Measurements from ENCODE around the gene POLQ. TPM values are rescaled to one million over a fixed set of nuclear protein-coding genes. Genes with fewer than 3 reads are reported as not detected.

The POLQ gene
- total RNA-seq, 1 donor from 2014 or later: 0.79 TPM

GRCh38 chr3:121517953-121518655 is 27.7 kb downstream of the POLQ start:
- FAIRE-seq: no peak

GRCh38 chr3:121515862-121516261 is 29.9 kb downstream of the POLQ start:
- no peak for TF ChIP-seq CTCF (IDR thresholded peaks at IDR 0.05; ENCODE audit: insufficient read depth, low read length, severe bottlenecking)
- Histone ChIP-seq H3K36me3 (ENCODE audit: control insufficient read depth, insufficient read depth, low read length) (no peaks in the 10 kb centered on the region), H3K4me3 (ENCODE audit: low read depth, low read length) (no peak overlapping the region), H3K27me3 (ENCODE audit: control insufficient read depth, insufficient read depth, low read length) (no peaks in the 10 kb centered on the region)
- no peak for DNase-seq (ENCODE audit: low read depth)
- FAIRE-seq: no peak

More at GRCh38 chr3:121517953-121518655, 27.7 kb downstream of the POLQ start:
- no peak for TF ChIP-seq CTCF (IDR thresholded peaks at IDR 0.05; ENCODE audit: insufficient read depth, low read length, severe bottlenecking)
- no peaks in the 10 kb centered on the region for H3K27me3 ChIP-seq (ENCODE audit: control insufficient read depth, insufficient read depth, low read length)
- no peak overlapping the region for H3K4me3 ChIP-seq (ENCODE audit: low read depth, low read length)
- H3K36me3 ChIP-seq (ENCODE audit: control insufficient read depth, insufficient read depth, low read length): no peaks in the 10 kb centered on the region
- no peak for DNase-seq (ENCODE audit: low read depth)

- TF ChIP-seq CTCF (IDR thresholded peaks at IDR 0.05; ENCODE audit: insufficient read depth, low read length, severe bottlenecking): no peak
- no peak for DNase-seq (ENCODE audit: low read depth)
- no peaks in the 10 kb centered on the region for H3K36me3 ChIP-seq (ENCODE audit: control insufficient read depth, insufficient read depth, low read length)
- FAIRE-seq: no peak
- H3K4me3 ChIP-seq (ENCODE audit: low read depth, low read length): no peak overlapping the region
- H3K27me3 ChIP-seq (ENCODE audit: control insufficient read depth, insufficient read depth, low read length): no peaks in the 10 kb centered on the region
These were observed 30.5 kb downstream of the POLQ start for GRCh38 chr3:121515313-121515712.

GRCh38 chr3:121514496-121514895 is 31.3 kb downstream of the POLQ start:
- H3K36me3 ChIP-seq (ENCODE audit: control insufficient read depth, insufficient read depth, low read length): no peaks in the 10 kb centered on the region
- H3K27me3 ChIP-seq (ENCODE audit: control insufficient read depth, insufficient read depth, low read length): no peaks in the 10 kb centered on the region
- no peak for TF ChIP-seq CTCF (IDR thresholded peaks at IDR 0.05; ENCODE audit: insufficient read depth, low read length, severe bottlenecking)
- H3K4me3 ChIP-seq (ENCODE audit: low read depth, low read length): no peak overlapping the region
- DNase-seq (ENCODE audit: low read depth) (no peak), FAIRE-seq (no peak)

- H3K4me3 ChIP-seq (ENCODE audit: low read depth, low read length): no peak overlapping the region
- TF ChIP-seq CTCF (IDR thresholded peaks at IDR 0.05; ENCODE audit: insufficient read depth, low read length, severe bottlenecking): no peak
- no peak for FAIRE-seq
- H3K36me3 ChIP-seq (ENCODE audit: control insufficient read depth, insufficient read depth, low read length): no peaks in the 10 kb centered on the region
- H3K27me3 ChIP-seq (ENCODE audit: control insufficient read depth, insufficient read depth, low read length): no peaks in the 10 kb centered on the region
- DNase-seq (ENCODE audit: low read depth): no peak
These were observed 37.4 kb downstream of the POLQ start for GRCh38 chr3:121508389-121508788.

- no peak for TF ChIP-seq CTCF (IDR thresholded peaks at IDR 0.05; ENCODE audit: insufficient read depth, low read length, severe bottlenecking)
- no peak for FAIRE-seq
- H3K36me3 ChIP-seq (ENCODE audit: control insufficient read depth, insufficient read depth, low read length): no peaks in the 10 kb centered on the region
- no peak overlapping the region for H3K4me3 ChIP-seq (ENCODE audit: low read depth, low read length)
- no peaks in the 10 kb centered on the region for H3K27me3 ChIP-seq (ENCODE audit: control insufficient read depth, insufficient read depth, low read length)
- DNase-seq (ENCODE audit: low read depth): no peak
These were observed 40.5 kb downstream of the POLQ start for GRCh38 chr3:121505256-121505655.

Data from bronchial epithelial cell (primary cell).